ENCODE results near the gene MEIS3.
A peak's percentile ranks its signal among the peaks of the same experiment; 100 is the strongest.
"Not testable (repeated sequence)": the region's sequence is repeated elsewhere in the genome, so short reads cannot be mapped to it uniquely, and the experiment has no call there.

MEIS3 gene

DNA sequence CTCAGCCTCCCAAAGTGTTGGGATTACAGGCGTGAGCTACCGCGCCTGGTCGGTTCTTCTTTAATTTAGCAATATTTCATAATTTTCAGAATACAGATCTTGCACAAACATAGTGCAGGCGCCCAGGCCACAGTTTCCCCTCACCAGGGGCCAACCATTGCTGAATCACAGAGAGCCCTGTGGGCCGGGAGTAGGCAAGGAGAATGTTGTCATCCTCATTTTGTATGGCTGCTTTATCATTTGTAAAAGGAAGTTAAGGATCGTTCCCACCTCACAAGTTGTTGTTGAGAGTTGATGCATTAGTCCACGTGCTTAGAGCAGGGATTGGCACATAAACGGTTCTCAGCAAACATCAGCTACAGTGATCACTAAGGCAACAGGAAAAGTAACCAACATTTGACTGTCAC is 30.2 kb downstream of the MEIS3 start:
- H3K36me3 ChIP-seq, result no peaks in the 10 kb centered on the region
- H3K9ac ChIP-seq, result peak overlapping the region in 4 of 11 experiments; percentile 12 to 48 (median 24); a peak in 6 of 22 replicates
- H3K4me2 ChIP-seq, result peak overlapping the region in 7 of 11 experiments; percentile 5 to 64 (median 28); a peak in 12 of 22 replicates

DNA sequence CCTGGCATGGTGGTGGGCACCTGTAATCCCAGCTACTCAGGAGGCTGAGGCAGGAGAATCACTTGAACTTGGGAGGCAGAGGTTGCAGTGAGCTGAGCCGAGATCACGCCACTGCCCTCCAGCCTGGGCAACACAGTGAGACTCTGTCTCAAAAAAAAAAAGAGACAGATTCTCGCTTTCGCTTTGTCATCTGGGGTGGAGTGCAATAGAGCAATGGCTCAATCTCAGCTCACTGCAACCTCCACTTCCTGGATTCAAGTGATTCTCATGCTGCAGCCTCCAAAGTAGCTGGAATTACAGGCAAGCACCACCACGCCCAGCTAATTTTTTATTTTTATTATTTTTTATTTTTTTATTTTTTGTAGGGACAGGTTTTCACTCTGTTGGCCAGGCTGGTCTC is 30.6 kb downstream of the MEIS3 start:
- Histone ChIP-seq H3K4me1 (peaks cover 13 to 48% (median 25%) of the 10 kb centered on the region in 10 experiments), H3K27ac (peak overlapping the region in 5 of 11 experiments; percentile 11 to 61 (median 51); a peak in 9 of 22 replicates)
- not testable (repeated sequence) for H3K36me3 ChIP-seq

More for the DNA sequence above, 30.2 kb downstream of the MEIS3 start:
- Histone ChIP-seq H3K4me1 (peaks cover 13 to 44% (median 25%) of the 10 kb centered on the region in 10 experiments), H3K27ac (peak overlapping the region in 6 of 11 experiments; percentile 8 to 61 (median 36); a peak in 10 of 22 replicates), H3K4me3 (no peak overlapping the region), H4K20me1 (no peaks in the 10 kb centered on the region), H3K27me3 (no peaks in the 10 kb centered on the region), H3K9me3 (replicated peaks in 1 of 11) (no peaks in the 10 kb centered on the region)
- peak in 5 of 11 experiments; percentile 23 to 60 (median 39); a peak in 7 of 22 replicates for TF ChIP-seq Cebpa-rat (IDR thresholded peaks at IDR 0.05)

DNA sequence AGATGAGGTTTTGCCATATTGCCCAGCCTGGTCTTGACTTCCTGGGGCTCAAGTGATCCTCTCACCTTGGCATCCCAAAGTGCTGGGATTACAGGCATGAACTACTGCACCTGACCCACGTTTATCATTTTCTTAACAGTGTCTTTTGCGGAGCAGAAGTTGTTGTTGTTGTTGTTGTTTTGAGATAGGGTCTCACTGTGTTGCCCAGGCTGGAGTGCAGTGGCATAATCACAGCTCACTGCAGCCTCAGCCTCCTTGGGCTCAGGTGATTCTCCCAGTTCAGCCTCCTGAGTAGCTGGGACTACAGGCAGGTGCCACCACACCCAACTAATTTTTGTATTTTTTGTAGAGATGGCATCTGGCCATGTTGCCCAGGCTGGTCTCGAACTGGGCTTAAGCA is 31.7 kb downstream of the MEIS3 start:
- not testable (repeated sequence) for H3K27ac ChIP-seq; H3K4me3 ChIP-seq; H3K9me3 ChIP-seq (replicated peaks in 1 of 11); H3K36me3 ChIP-seq; H3K4me2 ChIP-seq; H3K27me3 ChIP-seq; H3K9ac ChIP-seq; H4K20me1 ChIP-seq
- peaks cover 13 to 59% (median 25%) of the 10 kb centered on the region in 10 experiments for H3K4me1 ChIP-seq

More for the DNA sequence above, 30.6 kb downstream of the MEIS3 start:
- not testable (repeated sequence) for H3K9me3 ChIP-seq (replicated peaks in 1 of 11); H3K27me3 ChIP-seq; H3K4me3 ChIP-seq; H4K20me1 ChIP-seq
- peak overlapping the region in 7 of 11 experiments; percentile 5 to 64 (median 28); a peak in 12 of 22 replicates for H3K4me2 ChIP-seq
- peak overlapping the region in 3 of 11 experiments; percentile 12 to 48 (median 32); a peak in 5 of 22 replicates for H3K9ac ChIP-seq

DNA sequence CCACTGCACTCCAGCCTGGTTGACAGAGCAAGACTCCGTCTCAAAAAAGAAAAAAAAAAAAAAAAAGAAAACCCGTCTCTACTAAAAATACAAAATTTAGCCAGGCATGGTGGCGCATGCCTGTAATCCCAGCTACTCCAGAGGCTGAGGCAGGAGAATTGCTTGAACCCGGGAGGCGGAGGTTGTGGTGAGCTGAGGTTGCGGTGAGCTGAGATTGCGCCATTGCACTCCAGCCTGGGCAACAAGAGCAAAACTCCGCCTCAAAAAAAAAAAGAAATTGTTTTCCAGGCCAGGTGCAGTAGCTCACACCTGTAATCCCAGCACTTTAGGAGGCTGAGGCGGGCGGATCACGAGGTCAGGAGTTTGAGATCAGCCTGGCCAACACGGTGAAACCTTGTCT is 32.7 kb downstream of the MEIS3 start:
- H4K20me1 ChIP-seq, result peaks cover 0 to 12% (median 9%) of the 10 kb centered on the region in 11 experiments; a peak in 18 of 22 replicates
- peaks cover 9 to 16% (median 11%) of the 10 kb centered on the region in 11 experiments for H3K36me3 ChIP-seq
- not testable (repeated sequence) for H3K4me2 ChIP-seq; H3K4me3 ChIP-seq; H3K27ac ChIP-seq; H3K9me3 ChIP-seq (replicated peaks in 1 of 11); H3K9ac ChIP-seq; H3K27me3 ChIP-seq
- H3K4me1 ChIP-seq, result peaks cover 17 to 69% (median 31%) of the 10 kb centered on the region in 10 experiments

DNA sequence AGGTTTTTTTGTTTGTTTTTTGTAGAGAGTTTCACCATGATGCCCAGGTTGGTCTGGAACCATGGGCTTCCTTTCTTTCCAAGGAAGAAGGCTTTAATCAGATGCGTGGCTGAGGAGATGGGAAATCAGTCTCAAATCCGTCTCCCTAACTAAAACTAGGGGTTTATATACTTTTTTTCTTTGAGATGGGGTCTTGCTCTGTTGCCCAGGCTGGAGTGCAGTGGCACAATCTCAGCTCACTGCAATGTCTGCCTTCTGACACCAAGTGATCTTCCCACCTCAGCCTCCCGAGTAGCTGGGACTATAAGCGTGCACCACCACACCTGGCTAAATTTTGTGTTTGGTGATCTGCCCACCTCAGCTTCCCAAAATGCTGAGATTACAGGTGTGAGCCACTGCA is 34.8 kb downstream of the MEIS3 start:
- not testable (repeated sequence) for H3K27me3 ChIP-seq; H3K9ac ChIP-seq; H3K4me3 ChIP-seq; H3K9me3 ChIP-seq (replicated peaks in 1 of 11); H3K27ac ChIP-seq
- Histone ChIP-seq H3K36me3 (peaks cover 30 to 36% (median 31%) of the 10 kb centered on the region in 11 experiments), H3K4me1 (peaks cover 18 to 71% (median 32%) of the 10 kb centered on the region in 10 experiments), H4K20me1 (peaks cover 0 to 32% (median 23%) of the 10 kb centered on the region in 11 experiments; a peak in 18 of 22 replicates), H3K4me2 (peak overlapping the region in 1 of 11 experiments; percentile 70; a peak in 1 of 22 replicates)

DNA sequence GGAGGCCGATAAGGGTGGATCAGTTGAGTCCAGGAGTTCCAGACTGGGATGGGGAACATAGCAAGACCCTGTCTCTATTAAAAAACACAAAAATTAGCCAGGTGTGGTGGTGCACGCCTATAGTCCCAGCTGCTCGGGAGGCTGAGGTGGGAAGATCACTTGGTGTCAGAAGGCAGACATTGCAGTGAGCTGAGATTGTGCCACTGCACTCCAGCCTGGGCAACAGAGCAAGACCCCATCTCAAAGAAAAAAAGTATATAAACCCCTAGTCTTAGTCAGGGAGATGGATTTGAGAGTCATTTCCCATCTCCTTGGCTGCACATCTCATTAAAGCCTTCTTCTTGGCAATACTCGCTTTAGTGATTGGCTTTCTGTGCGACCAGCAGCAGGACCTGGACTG is 35.4 kb downstream of the MEIS3 start:
- Histone ChIP-seq H3K4me1 (peaks cover 16 to 69% (median 28%) of the 10 kb centered on the region in 10 experiments), H3K36me3 (peaks cover 34 to 43% (median 37%) of the 10 kb centered on the region in 11 experiments), H3K4me2 (peak overlapping the region in 3 of 11 experiments; percentile 66 to 70 (median 66); a peak in 6 of 22 replicates), H3K27ac (peak overlapping the region in 2 of 11 experiments; percentile 8 to 57; a peak in 3 of 22 replicates), H4K20me1 (peaks cover 0 to 37% (median 26%) of the 10 kb centered on the region in 11 experiments; a peak in 18 of 22 replicates)
- not testable (repeated sequence) for H3K9ac ChIP-seq; H3K9me3 ChIP-seq (replicated peaks in 1 of 11); H3K4me3 ChIP-seq; H3K27me3 ChIP-seq

DNA sequence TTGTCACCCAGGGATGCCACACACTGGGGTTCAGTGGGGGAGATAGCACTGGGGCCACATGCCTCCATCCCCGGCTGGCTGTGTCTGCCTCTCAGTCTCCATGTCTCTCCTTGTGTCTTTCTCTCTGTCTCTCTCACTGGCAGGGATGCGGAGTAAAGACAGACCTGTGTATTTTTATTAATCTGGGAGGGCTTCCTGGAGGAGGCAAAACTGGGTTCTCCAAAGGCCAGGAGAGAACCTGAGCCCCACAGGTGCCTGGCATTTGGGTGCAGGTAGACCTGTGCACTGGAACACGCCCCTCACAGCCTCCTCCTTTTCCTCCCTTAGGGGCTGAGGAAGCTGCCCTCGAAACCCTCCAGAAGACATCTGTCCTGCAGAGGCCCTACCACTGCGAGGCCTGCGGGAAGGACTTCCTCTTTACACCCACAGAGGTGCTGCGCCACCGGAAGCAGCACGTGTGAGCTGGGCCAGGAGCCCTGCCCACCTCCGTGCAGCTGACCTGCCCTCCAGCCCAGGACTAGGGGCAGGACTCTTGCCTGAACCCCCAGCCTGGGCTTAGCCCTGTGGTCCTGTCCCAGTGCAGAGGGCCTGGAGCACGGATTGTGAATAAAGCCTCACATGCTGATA is 37.6 kb downstream of the MEIS3 start:
- peaks cover 50 to 64% (median 58%) of the 10 kb centered on the region in 11 experiments for H3K36me3 ChIP-seq
- H3K4me1 ChIP-seq, result peaks cover 15 to 52% (median 25%) of the 10 kb centered on the region in 10 experiments
- peak overlapping the region in 3 of 11 experiments; percentile 15 to 30 (median 21); a peak in 2 of 22 replicates for H3K27ac ChIP-seq
- no peak overlapping the region for H3K4me3 ChIP-seq
- no peak for TF ChIP-seq Cebpa-rat (IDR thresholded peaks at IDR 0.05)
- no peaks in the 10 kb centered on the region for H3K9me3 ChIP-seq (replicated peaks in 1 of 11)
- peaks cover 0 to 58% (median 26%) of the 10 kb centered on the region in 11 experiments; a peak in 18 of 22 replicates for H4K20me1 ChIP-seq
- H3K27me3 ChIP-seq, result no peaks in the 10 kb centered on the region
- peak overlapping the region in 9 of 11 experiments; percentile 3 to 49 (median 29); a peak in 7 of 22 replicates for H3K9ac ChIP-seq
- H3K4me2 ChIP-seq, result peak overlapping the region; percentile 38 to 72 (median 65)

DNA sequence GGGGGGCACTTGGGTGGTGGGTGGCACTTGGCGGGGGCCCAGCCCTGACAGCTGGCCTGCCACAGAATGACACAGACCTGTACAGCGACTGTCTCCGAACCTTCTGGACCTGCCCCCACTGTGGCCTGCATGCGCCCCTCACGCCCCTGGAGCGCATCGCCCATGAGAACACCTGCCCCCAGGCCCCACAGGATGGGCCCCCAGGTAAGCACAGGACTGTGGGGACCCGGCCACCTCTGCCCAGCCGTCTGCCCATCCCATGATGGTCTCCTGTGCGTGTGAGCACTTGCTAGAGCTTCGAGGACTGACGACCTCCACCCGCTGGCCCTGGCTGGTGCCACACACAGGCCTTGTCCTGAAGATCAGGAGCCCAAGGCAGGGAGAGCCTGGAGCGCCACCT is 38.2 kb downstream of the MEIS3 start:
- Histone ChIP-seq H3K27ac (peak overlapping the region in 3 of 11 experiments; percentile 15 to 30 (median 21); a peak in 1 of 22 replicates), H3K9me3 (replicated peaks in 1 of 11) (no peaks in the 10 kb centered on the region), H3K4me2 (peak overlapping the region; percentile 38 to 72 (median 65); a peak in 21 of 22 replicates), H3K4me3 (no peak overlapping the region), H3K36me3 (peaks cover 56 to 71% (median 64%) of the 10 kb centered on the region in 11 experiments), H3K4me1 (peaks cover 15 to 59% (median 27%) of the 10 kb centered on the region in 10 experiments), H3K27me3 (no peaks in the 10 kb centered on the region), H3K9ac (peak overlapping the region in 7 of 11 experiments; percentile 3 to 49 (median 31); a peak in 3 of 22 replicates), H4K20me1 (peaks cover 0 to 64% (median 30%) of the 10 kb centered on the region in 11 experiments; a peak in 18 of 22 replicates)
- TF ChIP-seq Cebpa-rat (IDR thresholded peaks at IDR 0.05), result no peak

DNA sequence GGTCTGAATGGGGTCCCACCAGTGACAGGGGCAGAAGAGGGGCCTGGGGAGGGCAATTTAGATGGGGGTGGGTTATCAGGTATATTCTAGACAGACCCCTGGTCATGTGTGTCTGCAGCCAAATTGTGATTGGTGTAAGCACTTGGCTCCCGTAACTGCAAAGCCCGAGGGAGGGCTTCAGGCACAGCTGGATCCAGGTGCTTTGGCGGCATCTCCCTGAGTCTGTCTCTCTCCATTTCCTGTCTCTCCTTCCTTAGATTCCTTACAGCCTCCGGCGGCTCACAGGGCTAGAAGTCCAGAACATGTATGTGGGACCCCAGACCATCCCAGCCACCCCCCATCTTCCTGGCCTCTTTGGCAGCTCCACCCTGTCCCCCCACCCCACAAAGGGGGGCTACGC is 38.8 kb downstream of the MEIS3 start:
- Histone ChIP-seq H3K9ac (no peak overlapping the region), H3K4me1 (peaks cover 15 to 64% (median 27%) of the 10 kb centered on the region in 10 experiments), H4K20me1 (peaks cover 0 to 70% (median 33%) of the 10 kb centered on the region in 11 experiments; a peak in 18 of 22 replicates), H3K4me2 (peak overlapping the region in 6 of 11 experiments; percentile 47 to 72 (median 66); a peak in 4 of 22 replicates), H3K36me3 (peaks cover 62 to 76% (median 70%) of the 10 kb centered on the region in 11 experiments), H3K27ac (no peak overlapping the region), H3K4me3 (no peak overlapping the region), H3K27me3 (no peaks in the 10 kb centered on the region), H3K9me3 (replicated peaks in 1 of 11) (no peaks in the 10 kb centered on the region)
- TF ChIP-seq Cebpa-rat (IDR thresholded peaks at IDR 0.05), result no peak
